ENCODE data around the gene GCNA.
"Not testable (repeated sequence)": the region's sequence is repeated elsewhere in the genome, so short reads cannot be mapped to it uniquely, and the experiment has no call there.

GCNA gene

GRCh38 chrX:71559773-71560172, 18.5 kb upstream of the GCNA start:
- DNase-seq (ENCODE audit: low read depth in 2 of 2, low spot score in 1 of 2): not testable (repeated sequence)

- DNase-seq (ENCODE audit: low read depth in 2 of 2, low spot score in 1 of 2): no peak
Observed at GRCh38 chrX:71563921-71564320, 14.3 kb upstream of the GCNA start.

- no peak for DNase-seq (ENCODE audit: low read depth in 2 of 2, low spot score in 1 of 2)
Observed at GRCh38 chrX:71565474-71566041, 12.7 kb upstream of the GCNA start.

GRCh38 chrX:71571390-71571789, 6.8 kb upstream of the GCNA start:
- not testable (repeated sequence) for DNase-seq (ENCODE audit: low read depth in 2 of 2, low spot score in 1 of 2)

DNA sequence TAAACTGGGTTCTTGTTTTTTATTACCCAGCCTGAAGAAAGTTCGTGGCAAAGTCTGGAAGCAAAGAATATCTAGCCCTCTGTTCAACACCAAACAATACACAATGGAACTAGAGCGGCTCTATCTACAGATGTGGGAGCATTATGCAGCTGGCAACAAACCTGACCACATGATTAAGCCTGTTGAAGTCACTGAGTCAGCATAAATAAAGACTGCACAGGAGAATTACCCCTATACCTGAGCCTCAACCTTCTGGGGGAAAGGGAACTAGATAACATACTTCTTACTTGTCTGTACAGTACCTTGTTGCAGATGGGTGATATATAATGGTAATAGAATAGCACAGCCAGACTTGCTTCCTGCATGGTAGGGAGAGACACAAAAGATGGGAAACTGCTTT, 4.6 kb upstream of the GCNA start:
- no peak for DNase-seq (ENCODE audit: low read depth in 2 of 2, low spot score in 1 of 2)

GRCh38 chrX:71577682-71578081, 555 bp upstream of the GCNA start:
- DNase-seq (ENCODE audit: low read depth in 2 of 2, low spot score in 1 of 2): no peak

DNA sequence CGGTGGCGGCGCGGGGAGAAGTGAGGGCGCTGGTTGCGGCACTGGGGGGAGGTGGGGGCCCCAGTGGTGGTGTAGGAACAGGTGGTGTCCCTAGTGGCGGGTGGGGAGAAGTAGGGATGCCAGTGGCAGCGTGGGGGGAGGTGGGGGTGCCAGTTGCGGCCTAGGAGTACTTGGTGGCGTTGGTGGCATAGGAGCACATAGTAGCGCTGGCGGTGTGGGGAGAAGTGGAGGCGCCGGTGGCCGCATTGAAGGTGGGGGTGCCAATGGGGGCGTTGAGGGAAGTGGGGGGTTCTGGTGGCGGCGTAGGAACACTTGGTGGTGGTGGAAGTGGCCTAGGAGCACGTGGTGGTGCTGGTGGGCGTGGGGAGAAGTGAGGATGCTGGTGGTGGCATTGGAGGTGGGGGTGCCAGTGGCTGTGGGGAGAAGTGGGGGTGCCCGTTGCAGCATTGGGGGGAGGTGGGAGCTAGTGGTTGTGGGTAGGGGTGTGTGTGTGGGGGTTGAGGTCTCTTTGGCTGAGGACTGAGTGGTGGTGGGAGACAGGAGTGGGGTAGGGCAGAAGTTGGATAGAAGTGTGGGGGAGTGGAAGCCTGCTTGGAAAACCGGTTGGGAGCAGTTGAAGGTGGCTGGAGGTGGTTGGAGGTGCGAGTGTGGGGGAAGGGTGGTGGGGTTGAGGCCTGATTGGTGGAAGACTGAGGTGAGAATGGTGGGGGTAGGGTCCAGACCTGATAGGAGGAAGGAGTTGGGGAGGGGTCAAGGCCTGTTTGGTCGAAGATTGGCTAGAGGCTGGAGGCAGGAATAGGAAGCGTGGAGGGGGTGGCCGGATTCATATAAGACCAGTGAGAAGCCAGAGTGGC, 1.1 kb downstream of the GCNA start:
- no peak for DNase-seq (ENCODE audit: low read depth in 2 of 2, low spot score in 1 of 2)

- DNase-seq (ENCODE audit: low read depth in 2 of 2, low spot score in 1 of 2): no peak
Observed at GRCh38 chrX:71579990-71580380, 1.7 kb downstream of the GCNA start.

- no peak for DNase-seq (ENCODE audit: low read depth in 2 of 2, low spot score in 1 of 2)
Observed at GRCh38 chrX:71581210-71581609, 3.0 kb downstream of the GCNA start.

DNA sequence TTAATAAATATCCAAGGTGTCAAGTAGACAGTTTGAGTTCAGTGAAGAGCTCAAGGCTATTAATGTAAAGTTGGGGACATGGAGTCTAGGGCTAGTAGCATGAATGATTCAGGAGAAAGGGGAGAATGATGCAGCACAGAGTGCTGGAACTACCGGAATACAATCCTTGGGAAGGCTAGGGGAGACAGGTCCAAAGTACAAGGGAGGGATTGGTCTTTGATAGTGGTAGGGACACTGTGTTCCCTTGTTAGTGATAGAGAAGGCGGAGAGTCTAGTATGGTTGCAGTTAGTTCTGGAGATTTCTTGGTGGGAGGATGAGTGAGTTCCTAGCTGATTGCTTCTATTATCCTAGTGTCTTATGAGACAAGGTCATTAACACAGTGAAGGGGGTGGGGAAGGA, 8.7 kb downstream of the GCNA start:
- no peak for DNase-seq (ENCODE audit: low read depth in 2 of 2, low spot score in 1 of 2)

DNA sequence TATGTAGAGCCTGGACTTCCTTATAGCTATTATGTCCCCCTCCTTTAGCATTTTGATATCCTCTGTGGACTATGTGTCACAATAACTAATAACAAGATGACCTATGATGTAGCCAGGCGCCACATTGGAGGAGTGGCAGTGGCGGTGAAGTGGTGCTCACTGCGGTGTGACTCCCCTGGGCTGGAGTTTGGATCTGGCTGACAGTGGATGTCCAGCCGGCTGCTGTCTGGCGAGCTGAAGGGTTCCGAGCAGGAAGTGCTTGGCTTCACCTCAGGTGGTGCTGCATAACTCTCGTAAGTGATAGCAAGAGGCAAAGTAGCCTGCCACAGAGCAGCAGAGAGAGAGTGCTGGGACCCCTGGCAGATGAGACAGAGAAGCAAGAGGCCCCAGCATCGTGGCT, 15.0 kb downstream of the GCNA start:
- not testable (repeated sequence) for DNase-seq (ENCODE audit: low read depth in 2 of 2, low spot score in 1 of 2)

GRCh38 chrX:71599965-71600364, 21.7 kb downstream of the GCNA start:
- no peak for DNase-seq (ENCODE audit: low read depth in 2 of 2, low spot score in 1 of 2)

DNA sequence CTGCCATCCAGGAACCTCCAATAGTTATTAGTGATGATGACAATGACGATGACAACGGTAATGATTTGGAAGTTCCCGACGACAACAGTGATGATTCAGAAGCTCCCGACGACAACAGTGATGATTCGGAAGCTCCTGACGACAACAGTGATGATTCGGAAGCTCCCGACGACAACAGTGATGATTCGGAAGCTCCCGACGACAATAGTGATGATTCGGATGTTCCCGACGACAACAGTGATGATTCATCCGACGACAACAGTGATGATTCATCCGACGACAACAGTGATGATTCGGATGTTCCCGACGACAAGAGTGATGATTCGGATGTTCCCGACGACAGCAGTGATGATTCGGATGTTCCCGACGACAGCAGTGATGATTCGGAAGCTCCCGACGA, 25.4 kb downstream of the GCNA start:
- DNase-seq (ENCODE audit: low read depth in 2 of 2, low spot score in 1 of 2): no peak

- no peak for DNase-seq (ENCODE audit: low read depth in 2 of 2, low spot score in 1 of 2)
Observed at GRCh38 chrX:71604141-71604540, 25.9 kb downstream of the GCNA start.

GRCh38 chrX:71604796-71605568, 26.7 kb downstream of the GCNA start:
- no peak for DNase-seq (ENCODE audit: low read depth in 2 of 2, low spot score in 1 of 2)

- no peak for DNase-seq (ENCODE audit: low read depth in 2 of 2, low spot score in 1 of 2)
Observed at GRCh38 chrX:71606536-71607216, 28.4 kb downstream of the GCNA start.

DNA sequence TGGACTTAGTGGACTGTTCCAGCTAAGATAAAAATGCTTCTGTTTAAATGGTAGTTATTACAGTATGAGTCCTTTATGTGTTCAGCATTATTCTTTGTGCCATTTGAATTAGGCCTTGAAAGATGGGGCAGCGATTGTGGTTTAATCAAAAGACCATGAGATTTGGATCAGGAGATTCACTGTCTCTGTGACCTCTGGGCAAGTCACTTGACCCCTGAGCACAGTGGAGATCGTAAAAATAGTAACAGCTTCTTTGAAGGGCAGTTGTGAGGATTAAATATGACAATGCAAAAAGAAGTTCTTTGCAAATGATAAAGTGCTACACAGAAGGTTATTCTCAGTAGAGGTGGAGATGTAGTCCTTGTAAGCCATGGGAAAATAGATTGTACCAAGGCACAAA, 29.3 kb downstream of the GCNA start:
- no peak for DNase-seq (ENCODE audit: low read depth in 2 of 2, low spot score in 1 of 2)

GRCh38 chrX:71609095-71609750, 31.0 kb downstream of the GCNA start:
- DNase-seq (ENCODE audit: low read depth in 2 of 2, low spot score in 1 of 2): no peak

DNA sequence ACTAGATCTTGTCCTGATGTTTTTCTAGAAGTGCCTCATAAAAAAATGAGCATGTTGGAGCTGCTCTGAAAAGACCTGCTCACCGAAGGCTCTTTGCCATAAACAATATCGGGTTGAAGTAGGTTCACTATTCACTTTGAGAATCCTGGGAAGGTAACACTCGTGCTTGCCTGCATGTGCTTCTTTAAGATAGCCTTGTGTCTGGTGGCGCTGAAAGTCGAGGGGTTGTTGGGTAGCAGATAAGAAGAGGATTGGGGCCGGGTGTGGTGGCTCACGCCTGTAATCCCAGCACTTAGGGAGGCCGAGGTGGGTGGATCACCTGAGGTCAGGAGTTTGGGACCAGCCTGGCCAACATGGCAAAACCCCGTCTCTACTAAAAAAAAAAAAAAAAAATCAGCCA, 33.5 kb downstream of the GCNA start:
- DNase-seq (ENCODE audit: low read depth in 2 of 2, low spot score in 1 of 2): not testable (repeated sequence)

- DNase-seq (ENCODE audit: low read depth in 2 of 2, low spot score in 1 of 2): no peak
Observed at GRCh38 chrX:71612256-71612655, 34.0 kb downstream of the GCNA start.

GRCh38 chrX:71615056-71615455, 36.8 kb downstream of the GCNA start:
- DNase-seq (ENCODE audit: low read depth in 2 of 2, low spot score in 1 of 2): no peak
